ENCODE results near the gene HAPLN3. TPM values are rescaled to one million over a fixed set of nuclear protein-coding genes. Genes with fewer than 3 reads are reported as not detected.

The HAPLN3 gene
- total RNA-seq, 4 donors from 2014 or later, result 3.6 to 14.0 (median 5.8) TPM

DNA sequence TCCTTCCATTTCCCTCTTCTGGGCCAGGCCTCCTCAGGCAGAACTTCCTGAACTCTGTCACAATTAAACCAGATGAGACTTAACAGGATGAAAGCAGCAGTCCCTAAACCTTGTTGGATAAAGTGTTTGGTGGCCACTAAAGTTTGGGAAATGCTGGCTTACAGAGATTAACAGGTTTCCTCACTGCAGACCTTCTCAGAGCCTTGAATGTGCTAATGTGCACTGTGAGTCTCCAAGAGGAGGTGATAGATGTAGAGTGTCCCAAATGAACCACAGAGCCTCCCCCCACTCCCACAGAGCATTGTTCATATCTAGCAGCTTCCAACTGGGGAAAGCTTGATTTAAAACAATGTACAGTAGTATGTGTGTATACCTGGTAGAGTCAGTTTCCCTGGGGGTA lies 42.9 kb downstream of the HAPLN3 start:
- Histone ChIP-seq H3K4me3 (replicated peaks in 1 of 3) (no peak overlapping the region), H3K9me3 (no peaks in the 10 kb centered on the region), H3K27ac (no peak overlapping the region), H3K36me3 (no peaks in the 10 kb centered on the region), H3K4me1 (no peaks in the 10 kb centered on the region), H3K27me3 (no peaks in the 10 kb centered on the region)
- TF ChIP-seq, protein P1, sequence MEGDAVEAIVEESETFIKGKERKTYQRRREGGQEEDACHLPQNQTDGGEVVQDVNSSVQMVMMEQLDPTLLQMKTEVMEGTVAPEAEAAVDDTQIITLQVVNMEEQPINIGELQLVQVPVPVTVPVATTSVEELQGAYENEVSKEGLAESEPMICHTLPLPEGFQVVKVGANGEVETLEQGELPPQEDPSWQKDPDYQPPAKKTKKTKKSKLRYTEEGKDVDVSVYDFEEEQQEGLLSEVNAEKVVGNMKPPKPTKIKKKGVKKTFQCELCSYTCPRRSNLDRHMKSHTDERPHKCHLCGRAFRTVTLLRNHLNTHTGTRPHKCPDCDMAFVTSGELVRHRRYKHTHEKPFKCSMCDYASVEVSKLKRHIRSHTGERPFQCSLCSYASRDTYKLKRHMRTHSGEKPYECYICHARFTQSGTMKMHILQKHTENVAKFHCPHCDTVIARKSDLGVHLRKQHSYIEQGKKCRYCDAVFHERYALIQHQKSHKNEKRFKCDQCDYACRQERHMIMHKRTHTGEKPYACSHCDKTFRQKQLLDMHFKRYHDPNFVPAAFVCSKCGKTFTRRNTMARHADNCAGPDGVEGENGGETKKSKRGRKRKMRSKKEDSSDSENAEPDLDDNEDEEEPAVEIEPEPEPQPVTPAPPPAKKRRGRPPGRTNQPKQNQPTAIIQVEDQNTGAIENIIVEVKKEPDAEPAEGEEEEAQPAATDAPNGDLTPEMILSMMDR (IDR thresholded peaks at IDR 0.05), result no peak
- TF ChIP-seq POLR2A (IDR thresholded peaks at IDR 0.05), result no peak
- DNase-seq, result no peak
- intact Hi-C loops (cut with DNase I), result no loop called here

DNA sequence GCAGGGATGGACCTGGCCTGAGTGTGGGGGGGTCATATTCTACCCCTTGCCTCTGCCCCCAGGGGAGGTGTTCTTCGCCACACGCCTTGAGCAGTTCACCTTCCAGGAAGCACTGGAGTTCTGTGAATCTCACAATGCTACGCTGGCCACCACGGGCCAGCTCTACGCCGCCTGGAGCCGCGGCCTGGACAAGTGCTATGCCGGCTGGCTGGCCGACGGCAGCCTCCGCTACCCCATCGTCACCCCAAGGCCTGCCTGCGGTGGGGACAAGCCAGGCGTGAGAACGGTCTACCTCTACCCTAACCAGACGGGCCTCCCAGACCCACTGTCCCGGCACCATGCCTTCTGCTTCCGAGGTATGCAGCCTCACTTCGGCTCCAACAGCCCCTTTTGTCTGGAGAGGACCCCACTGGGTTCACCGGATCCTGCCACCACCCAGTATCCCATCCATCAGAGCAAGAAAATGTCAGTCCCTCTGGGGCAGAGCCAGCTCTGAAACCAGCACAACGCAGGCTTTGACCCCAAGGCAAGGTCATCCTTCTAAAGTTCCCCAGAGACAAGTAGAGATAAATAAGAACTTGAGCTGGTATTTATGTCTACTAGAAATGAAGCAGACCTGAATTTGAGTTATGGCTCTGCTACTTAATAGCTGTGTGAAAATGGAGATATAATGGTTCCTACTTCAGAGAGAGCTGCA lies 45.8 kb downstream of the HAPLN3 start:
- Histone ChIP-seq H3K36me3 (no peaks in the 10 kb centered on the region), H3K4me3 (replicated peaks in 1 of 3) (no peak overlapping the region), H3K27me3 (no peaks in the 10 kb centered on the region), H3K4me1 (no peaks in the 10 kb centered on the region), H3K9me3 (no peaks in the 10 kb centered on the region), H3K27ac (no peak overlapping the region)
- no peak for DNase-seq
- intact Hi-C loops (cut with DNase I), result no loop called here
- TF ChIP-seq, protein P1 (IDR thresholded peaks at IDR 0.05), result no peak
- TF ChIP-seq POLR2A (IDR thresholded peaks at IDR 0.05), result no peak
- 37 to 79% methylated on average over 2 to 22 of the region's 22 CpGs for WGBS, 2 donors

DNA sequence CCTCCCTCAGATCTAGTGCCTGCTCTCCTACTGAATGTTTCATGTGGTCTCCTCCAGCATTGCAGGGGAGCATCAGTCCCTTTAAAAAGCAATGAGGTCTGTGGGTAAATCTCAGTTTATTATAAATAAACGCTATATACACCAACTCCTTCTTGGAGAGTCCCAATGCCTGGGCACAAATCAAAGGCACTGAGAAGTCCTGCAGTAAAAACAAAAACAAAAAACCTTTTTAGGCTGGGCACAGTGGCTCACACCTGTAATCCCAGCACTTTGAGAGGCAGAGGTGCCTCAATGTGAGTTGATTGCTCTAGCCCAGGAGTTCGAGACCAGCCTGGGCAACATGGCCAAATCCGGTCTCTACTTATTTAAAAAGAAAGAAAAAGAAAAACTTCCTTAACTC lies 47.1 kb downstream of the HAPLN3 start:
- Histone ChIP-seq H3K27ac (no peak overlapping the region), H3K9me3 (no peaks in the 10 kb centered on the region), H3K4me1 (no peaks in the 10 kb centered on the region), H3K27me3 (no peaks in the 10 kb centered on the region), H3K4me3 (replicated peaks in 1 of 3) (no peak overlapping the region), H3K36me3 (no peaks in the 10 kb centered on the region)
- 90 to 92% methylated on average over 3 of the region's 3 CpGs for WGBS, 2 donors
- TF ChIP-seq POLR2A (IDR thresholded peaks at IDR 0.05), result no peak
- TF ChIP-seq, protein P1 (IDR thresholded peaks at IDR 0.05), result no peak
- no peak for DNase-seq
- intact Hi-C loops (cut with DNase I), result no loop called here

DNA sequence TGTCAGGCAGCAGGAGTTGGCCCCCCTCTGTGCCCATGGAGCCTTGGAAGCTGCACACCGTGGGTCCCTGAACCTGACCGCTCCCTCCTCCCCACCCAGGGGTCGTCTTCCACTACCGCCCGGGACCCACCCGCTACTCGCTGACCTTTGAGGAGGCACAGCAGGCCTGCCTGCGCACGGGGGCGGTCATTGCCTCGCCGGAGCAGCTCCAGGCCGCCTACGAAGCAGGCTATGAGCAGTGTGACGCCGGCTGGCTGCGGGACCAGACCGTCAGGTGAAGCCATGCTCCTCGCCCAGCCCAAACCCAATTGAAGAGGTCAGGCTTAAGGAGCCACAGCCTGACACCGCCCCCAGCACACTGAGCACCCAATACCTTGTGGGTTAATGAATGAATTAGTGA lies 48.2 kb downstream of the HAPLN3 start:
- no peak for DNase-seq
- H3K4me3 ChIP-seq (replicated peaks in 1 of 3), result no peak overlapping the region
- H3K36me3 ChIP-seq, result no peaks in the 10 kb centered on the region
- 82 to 95% methylated on average over 14 to 15 of the region's 20 CpGs for WGBS, 2 donors
- no peaks in the 10 kb centered on the region for H3K9me3 ChIP-seq
- intact Hi-C loops (cut with DNase I), result no loop called here
- H3K27ac ChIP-seq, result no peak overlapping the region
- no peaks in the 10 kb centered on the region for H3K4me1 ChIP-seq
- H3K27me3 ChIP-seq, result no peaks in the 10 kb centered on the region
- no peak for TF ChIP-seq POLR2A (IDR thresholded peaks at IDR 0.05)
- TF ChIP-seq, protein P1 (IDR thresholded peaks at IDR 0.05), result no peak

DNA sequence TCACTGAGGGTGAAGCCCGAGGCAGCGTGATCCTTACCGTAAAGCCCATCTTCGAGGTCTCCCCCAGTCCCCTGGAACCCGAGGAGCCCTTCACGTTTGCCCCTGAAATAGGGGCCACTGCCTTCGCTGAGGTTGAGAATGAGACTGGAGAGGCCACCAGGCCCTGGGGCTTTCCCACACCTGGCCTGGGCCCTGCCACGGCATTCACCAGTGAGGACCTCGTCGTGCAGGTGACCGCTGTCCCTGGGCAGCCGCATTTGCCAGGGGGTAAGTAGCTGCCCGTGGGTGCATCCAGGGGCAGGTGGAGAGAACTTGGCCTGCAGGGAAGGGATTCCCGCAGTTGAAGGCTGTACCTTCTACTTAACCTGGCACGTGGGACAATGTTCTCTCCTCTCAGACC lies 49.7 kb downstream of the HAPLN3 start:
- Histone ChIP-seq H3K27me3 (no peaks in the 10 kb centered on the region), H3K4me3 (replicated peaks in 1 of 3) (no peak overlapping the region), H3K36me3 (no peaks in the 10 kb centered on the region), H3K4me1 (no peaks in the 10 kb centered on the region), H3K27ac (no peak overlapping the region), H3K9me3 (no peaks in the 10 kb centered on the region)
- no peak for TF ChIP-seq POLR2A (IDR thresholded peaks at IDR 0.05)
- intact Hi-C loops (cut with DNase I), result no loop called here
- WGBS, 2 donors, result 92% methylated on average over 14 to 15 of the region's 15 CpGs
- DNase-seq, result no peak
